Sigmoid colon (tissue), 7 donors: ENCODE results near the gene SULT1C4. TPM values are rescaled to one million over a fixed set of nuclear protein-coding genes. Genes with fewer than 3 reads are reported as not detected.

Experiments
- DNase-seq: peaks from one replicate; pipeline ENCODE4 v3.0.0-alpha.2; 2019
- H3K27ac ChIP-seq, 4 donors: fragments of 200-600 bp; sonication (generic); one replicate each; pipeline ENCODE4 v1.5.1; 2016 to 2019; ENCODE audit warnings: mild to moderate bottlenecking in 1 of 4
- H3K27me3 ChIP-seq, 3 donors: fragments of 200-600 bp; sonication (generic); one replicate each; pipeline ENCODE4 v1.5.1; 2019; ENCODE audit warnings: mild to moderate bottlenecking in 1 of 3
- H3K36me3 ChIP-seq, 4 donors: fragments of 200-600 bp; sonication (generic); one replicate each; pipeline ENCODE4 v1.5.1; 2016 to 2019
- H3K4me1 ChIP-seq, 4 donors: fragments of 200-600 bp; sonication (generic); one replicate each; pipeline ENCODE4 v1.5.1; 2017 to 2019
- H3K4me3 ChIP-seq, 4 donors: fragments of 200-600 bp; sonication (generic); one replicate each; pipeline ENCODE4 v1.5.1; 2017 to 2019; ENCODE audit warnings: mild to moderate bottlenecking in 2 of 4, moderate library complexity in 1 of 4
- H3K9me3 ChIP-seq, 4 donors: fragments of 200-600 bp in 3 of 4; sonication (generic) in 3 of 4; one replicate each; pipeline versions ENCODE4 v1.5.1 to v1.6.1; 2013 to 2019
- CTCF ChIP-seq, 4 experiments: fragments of 450-650 bp in 3 of 4; fragments of 200-600 bp in 1 of 4; IDR thresholded peaks; one replicate each; pipeline ENCODE4 v1.5.1; 2016 to 2019; ENCODE audit warnings: antibody characterized with exemption in 4 of 4, mild to moderate bottlenecking in 3 of 4, moderate library complexity in 2 of 4
- EP300 ChIP-seq, 4 donors: sonication (generic); formaldehyde crosslinking; IDR thresholded peaks; one replicate each; pipeline ENCODE4 v1.6.1; 2017; ENCODE audit warnings: antibody characterized with exemption in 4 of 4
- POLR2A ChIP-seq, 2 donors: fragments of 450-650 bp; IDR thresholded peaks; one replicate each; pipeline ENCODE4 v1.6.1; 2016; ENCODE audit warnings: antibody characterized with exemption in 2 of 2, mild to moderate bottlenecking in 2 of 2, moderate library complexity in 2 of 2
- POLR2AphosphoS5 ChIP-seq, 4 donors: sonication (generic); formaldehyde crosslinking; IDR thresholded peaks; one replicate each; pipeline ENCODE4 v1.6.1; 2017; ENCODE audit warnings: antibody characterized with exemption in 4 of 4
- WGBS, 2 donors: extraction: QIAGEN DNeasy Blood & Tissue Kit; methylation state at CpG; one replicate each; pipeline ENCODE4 v1.1.7; 2013; 5-methylcytosine and 5-hydroxymethylcytosine counted together
- intact Hi-C: fragments of 100-400 bp; cut with DNase I; formaldehyde crosslinking; loops from one replicate; pipeline ENCODE4 v1.15.1; 2023
- polyA plus RNA-seq, 3 donors: library from polyadenylated mRNA; stranded (reverse); fragments of 200-250 nt; gene quantifications; one replicate each; pipeline ENCODE4 v1.2.3, GENCODE V29; 2013
- total RNA-seq, 4 donors: library from RNA; depleted of rRNA; stranded (reverse); fragments of >200 nt; gene quantifications; one replicate each; pipeline ENCODE4 v1.1.0, GENCODE V29; 2016
- donor health status: healthy with polysubstance abuse.
- donor health status: Bipolar disorder and iron deficiency.
- donor health status: healthy.

The SULT1C4 gene
- total and polyA plus RNA-seq, 7 donors: 0.60 to 7.2 (median 3.1) TPM; not detected in 1

DNA sequence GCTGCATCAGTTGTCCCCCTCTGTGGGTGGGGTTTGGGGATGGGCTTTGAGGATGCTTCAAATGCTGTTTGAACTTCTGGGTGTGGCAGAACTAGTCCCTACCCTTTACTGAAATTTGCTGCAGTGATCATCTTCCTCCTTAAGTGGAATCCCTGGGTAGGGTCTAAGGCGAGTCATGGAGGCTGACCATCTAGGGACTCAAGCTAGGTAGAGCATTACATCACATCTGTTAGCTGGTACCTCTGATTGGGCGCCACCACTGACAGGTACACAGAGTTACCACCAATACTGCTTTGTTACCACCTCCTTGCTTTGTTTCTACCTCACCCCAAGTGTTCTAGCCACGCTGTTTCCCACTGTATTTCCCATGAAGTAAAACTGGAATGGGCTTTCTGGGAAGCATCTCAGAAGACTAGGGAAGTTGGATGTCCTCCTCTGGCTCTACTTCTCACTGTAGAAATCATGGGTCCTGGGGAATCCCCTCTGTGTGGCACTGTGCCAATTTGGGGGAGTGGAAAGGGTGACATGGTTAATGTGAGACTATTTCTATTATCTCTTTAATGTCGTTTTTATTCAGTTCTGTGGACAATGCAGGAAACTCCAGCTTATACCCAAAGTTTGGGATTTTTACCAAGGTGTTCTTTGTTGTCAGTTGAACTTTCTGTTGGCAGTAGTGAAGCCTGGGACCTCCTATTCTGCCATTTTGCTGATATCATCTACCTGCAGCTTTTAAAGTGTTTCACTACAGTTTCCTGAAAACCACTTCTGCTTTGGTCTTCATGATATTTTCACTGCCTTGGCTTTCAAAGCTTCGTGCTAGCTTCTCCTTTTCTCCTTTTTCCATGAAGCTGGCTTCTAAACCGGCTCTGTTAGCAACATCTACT, 14.5 kb upstream of the SULT1C4 start:
- Histone ChIP-seq H3K4me3 (no peak overlapping the region), H3K27me3 (no peaks in the 10 kb centered on the region), H3K27ac (no peak overlapping the region), H3K9me3 (no peaks in the 10 kb centered on the region), H3K36me3 (no peaks in the 10 kb centered on the region), H3K4me1 (no peaks in the 10 kb centered on the region)
- no peak for DNase-seq
- no peak for TF ChIP-seq CTCF (IDR thresholded peaks at IDR 0.05)
- TF ChIP-seq POLR2AphosphoS5 (IDR thresholded peaks at IDR 0.05): no peak
- no peak for TF ChIP-seq EP300 (IDR thresholded peaks at IDR 0.05)
- no peak for TF ChIP-seq POLR2A (IDR thresholded peaks at IDR 0.05)
- WGBS, 2 donors: 66 to 82% methylated on average over 6 of the region's 6 CpGs
- intact Hi-C loops: no loop called here

- WGBS, 2 donors: 49 to 78% methylated on average over 1 of the region's 1 CpG
- intact Hi-C loops: no loop called here
These were observed 13.9 kb upstream of the SULT1C4 start for GRCh38 chr2:108363908-108364225.

DNA sequence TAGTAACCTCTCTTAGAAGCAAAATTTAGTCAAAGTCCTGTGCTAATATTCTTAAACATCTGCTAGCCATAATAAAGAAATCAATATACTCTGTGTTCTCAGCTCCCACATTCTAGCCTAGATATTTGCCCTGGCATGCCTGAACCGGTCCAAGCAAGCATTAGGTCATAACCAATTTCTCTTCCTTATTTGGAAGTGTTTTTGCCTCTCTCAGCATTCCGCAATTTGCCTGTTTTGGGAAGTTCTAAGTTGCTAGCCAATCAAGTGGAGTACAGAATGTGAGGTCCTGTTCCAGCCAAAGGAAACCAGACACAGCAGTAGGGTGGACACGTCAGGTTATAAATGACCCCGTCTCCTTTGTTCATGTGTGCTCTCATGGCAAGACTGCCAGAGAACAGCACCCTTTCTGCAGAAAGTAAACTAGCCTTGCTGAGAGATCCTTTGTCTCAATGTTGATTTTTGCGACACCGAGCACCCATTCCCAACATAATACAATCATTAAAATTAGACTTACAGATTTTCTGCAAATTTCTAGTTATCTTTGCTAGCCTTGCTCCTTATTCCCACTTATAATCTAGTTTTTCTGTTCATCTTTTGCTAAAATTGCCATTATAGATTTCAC, 13.0 kb upstream of the SULT1C4 start:
- H3K4me3 ChIP-seq: no peak overlapping the region
- H3K9me3 ChIP-seq: no peaks in the 10 kb centered on the region
- no peaks in the 10 kb centered on the region for H3K4me1 ChIP-seq
- no peaks in the 10 kb centered on the region for H3K27me3 ChIP-seq
- 91 to 93% methylated on average over 6 of the region's 6 CpGs for WGBS, 2 donors
- no peak overlapping the region for H3K27ac ChIP-seq
- TF ChIP-seq CTCF (IDR thresholded peaks at IDR 0.05) (no peak), POLR2A (IDR thresholded peaks at IDR 0.05) (no peak), EP300 (IDR thresholded peaks at IDR 0.05) (no peak), POLR2AphosphoS5 (IDR thresholded peaks at IDR 0.05) (no peak)
- no peak for DNase-seq
- intact Hi-C loops: no loop called here
- H3K36me3 ChIP-seq: no peaks in the 10 kb centered on the region

More at GRCh38 chr2:108363908-108364225, 13.9 kb upstream of the SULT1C4 start:
- Histone ChIP-seq H3K9me3 (no peaks in the 10 kb centered on the region), H3K27me3 (no peaks in the 10 kb centered on the region), H3K4me3 (no peak overlapping the region), H3K4me1 (no peaks in the 10 kb centered on the region), H3K27ac (no peak overlapping the region), H3K36me3 (no peaks in the 10 kb centered on the region)
- DNase-seq: no peak
- no peak for TF ChIP-seq POLR2A (IDR thresholded peaks at IDR 0.05)
- TF ChIP-seq POLR2AphosphoS5 (IDR thresholded peaks at IDR 0.05): no peak
- no peak for TF ChIP-seq CTCF (IDR thresholded peaks at IDR 0.05)
- TF ChIP-seq EP300 (IDR thresholded peaks at IDR 0.05): no peak

DNA sequence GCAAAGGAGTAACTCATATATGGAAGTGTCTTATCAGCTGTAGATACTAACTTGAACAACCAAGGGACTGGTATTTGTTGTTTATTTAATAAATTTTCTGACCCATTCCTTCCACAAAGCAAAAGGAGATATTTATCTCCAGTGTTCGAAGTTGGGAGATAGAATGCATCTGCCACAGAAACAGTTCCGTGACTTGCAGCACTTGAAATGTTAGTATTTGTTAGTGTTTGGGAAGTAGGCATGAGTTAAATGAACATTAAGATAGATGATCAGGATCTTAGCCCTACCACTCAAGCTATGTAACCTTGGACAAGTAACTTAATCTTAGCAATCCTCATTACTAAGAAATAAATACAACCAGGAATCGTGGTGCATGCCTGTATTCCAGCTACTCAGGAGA, 12.1 kb upstream of the SULT1C4 start:
- DNase-seq: no peak
- H3K27ac ChIP-seq: no peak overlapping the region
- no peaks in the 10 kb centered on the region for H3K36me3 ChIP-seq
- intact Hi-C loops: no loop called here
- 80 to 89% methylated on average over 3 of the region's 3 CpGs for WGBS, 2 donors
- TF ChIP-seq CTCF (IDR thresholded peaks at IDR 0.05): no peak
- no peak for TF ChIP-seq POLR2A (IDR thresholded peaks at IDR 0.05)
- TF ChIP-seq EP300 (IDR thresholded peaks at IDR 0.05): no peak
- TF ChIP-seq POLR2AphosphoS5 (IDR thresholded peaks at IDR 0.05): no peak
- no peaks in the 10 kb centered on the region for H3K27me3 ChIP-seq
- no peaks in the 10 kb centered on the region for H3K4me1 ChIP-seq
- no peak overlapping the region for H3K4me3 ChIP-seq
- H3K9me3 ChIP-seq: no peaks in the 10 kb centered on the region
